Caco-2 (cell line): ENCODE data around the gene SDHB. TPM values are rescaled to one million over a fixed set of nuclear protein-coding genes. Genes with fewer than 3 reads are reported as not detected.

ENCODE experiments used
- BruUV-seq: library from RNA; stranded (reverse); fragments of 400-500 nt; replicated peaks from 2 replicates; lab custom pipeline; 2021; lab: Mats Ljungman, UMichigan
- CTCF ChIA-PET: fragments of 300-600 bp; sonication (Branson Sonifier 250); formaldehyde crosslinking; loops from one replicate; lab custom pipeline; 2022; ENCODE audit warnings: antibody characterized with exemption; lab: Charles Lee
- POLR2A ChIA-PET: fragments of 300-600 bp; sonication (Branson Sonifier 250); formaldehyde crosslinking; loops from one replicate; lab custom pipeline; 2022; ENCODE audit warnings: antibody characterized with exemption; lab: Charles Lee
- DNase-seq, 2 experiments: peaks; one replicate each; pipeline versions ENCODE4 v3.0.0 to v3.0.0-alpha.2; 2020 to 2022
- H3K27me3 ChIP-seq: replicated peaks from 2 replicates; pipeline ENCODE4 v1.6.0; 2011; ENCODE audit warnings: low read length; ENCODE audit not compliant: control insufficient read depth, insufficient read depth
- H3K36me3 ChIP-seq: 2 replicates; pipeline ENCODE4 v1.5.1; 2011; ENCODE audit warnings: low read length; ENCODE audit not compliant: control insufficient read depth, insufficient read depth
- H3K4me1 ChIP-seq: fragments of 250-450 bp; sonication (Bioruptor Pico); 2 replicates; pipeline ENCODE4 v1.5.1; 2020; ENCODE audit warnings: mild to moderate bottlenecking
- H3K4me3 ChIP-seq: 2 replicates; pipeline ENCODE4 v1.5.1; 2011; ENCODE audit warnings: low read depth, mild to moderate bottlenecking, control low read depth, low read length
- H3K9me3 ChIP-seq: fragments of 250-450 bp; sonication (Bioruptor Pico); 2 replicates; pipeline ENCODE4 v1.5.1; 2020; ENCODE audit warnings: mild to moderate bottlenecking, moderate library complexity
- H3K27ac Mint-ChIP-seq: one replicate; pipeline ENCODE4 v1.8.0; 2022; ENCODE audit warnings: mixed read lengths; ENCODE audit not compliant: unreplicated experiment
- H3K27me3 Mint-ChIP-seq: one replicate; pipeline ENCODE4 v1.8.0; 2022; ENCODE audit warnings: mixed read lengths; ENCODE audit not compliant: insufficient read depth, unreplicated experiment
- H3K36me3 Mint-ChIP-seq: one replicate; pipeline ENCODE4 v1.8.0; 2022; ENCODE audit warnings: mild to moderate bottlenecking, mixed read lengths; ENCODE audit not compliant: insufficient read depth, unreplicated experiment
- H3K4me1 Mint-ChIP-seq: one replicate; pipeline ENCODE4 v1.8.0; 2022; ENCODE audit warnings: low read depth, mixed read lengths; ENCODE audit not compliant: unreplicated experiment
- H3K4me3 Mint-ChIP-seq: one replicate; pipeline ENCODE4 v1.8.0; 2022; ENCODE audit warnings: mild to moderate bottlenecking, moderate library complexity, mixed read lengths; ENCODE audit not compliant: unreplicated experiment
- H3K9me3 Mint-ChIP-seq: one replicate; pipeline ENCODE4 v1.8.0; 2022; ENCODE audit warnings: mixed read lengths; ENCODE audit not compliant: unreplicated experiment
- CTCF ChIP-seq, 2 experiments: fragments of 200-600 bp in 1 of 2; IDR thresholded peaks; 1 replicate in 1 of 2; 2 replicates in 1 of 2; pipeline versions ENCODE4 v1.5.1 to v1.8.0; 2011 to 2022; ENCODE audit warnings: antibody characterized with exemption in 1 of 2, control low read depth in 1 of 2, inconsistent platforms in 1 of 2, low read depth in 1 of 2, low read length in 1 of 2, mild to moderate bottlenecking in 1 of 2, moderate library complexity in 1 of 2; ENCODE audit not compliant: insufficient read depth in 1 of 2, severe bottlenecking in 1 of 2, unreplicated experiment in 1 of 2
- intact Hi-C: fragments of 100-400 bp; cut with micrococcal nuclease; formaldehyde crosslinking; loops from one replicate; pipeline ENCODE4 v1.10.0; 2022; ENCODE audit not compliant: unreplicated experiment
- total RNA-seq: library from RNA; stranded (reverse); gene quantifications from 2 replicates; pipeline ENCODE4 v1.2.3, GENCODE V29; 2022

SDHB gene
- total RNA-seq, 1 experiment from 2014 or later = 91.5 TPM

GRCh38 chr1:17061892-17062291 is 8.1 kb upstream of the SDHB start:
- no peak for DNase-seq
- no peaks in the 10 kb centered on the region for H3K27me3 ChIP-seq
- H3K27me3 Mint-ChIP-seq = no peaks in the 10 kb centered on the region
- no peaks in the 10 kb centered on the region for H3K36me3 ChIP-seq
- no peaks in the 10 kb centered on the region for H3K36me3 Mint-ChIP-seq
- H3K4me1 ChIP-seq = no peaks in the 10 kb centered on the region
- no peaks in the 10 kb centered on the region for H3K9me3 Mint-ChIP-seq
- no TSS peak for BruUV-seq
- intact Hi-C loops = no loop called here
- H3K4me3 ChIP-seq = no peak overlapping the region
- no peaks in the 10 kb centered on the region for H3K4me1 Mint-ChIP-seq
- ChIA-PET POLR2A (no interaction called here), CTCF (no interaction called here)
- no peak for TF ChIP-seq CTCF (IDR thresholded peaks at IDR 0.05; ENCODE audit: insufficient read depth in 1 of 2, low read depth in 1 of 2, low read length in 1 of 2, severe bottlenecking in 1 of 2, unreplicated experiment in 1 of 2)
- no peak overlapping the region for H3K4me3 Mint-ChIP-seq
- peaks cover 5% of the 10 kb centered on the region; the same call in 1 of the 2 replicates for H3K9me3 ChIP-seq
- H3K27ac Mint-ChIP-seq = no peak overlapping the region

GRCh38 chr1:17061486-17061885 is 7.7 kb upstream of the SDHB start:
- ChIA-PET CTCF (no interaction called here), POLR2A (no interaction called here)
- BruUV-seq = no TSS peak
- Histone ChIP-seq H3K4me1 (no peaks in the 10 kb centered on the region), H3K9me3 (peaks cover 5% of the 10 kb centered on the region; the same call in 1 of the 2 replicates), H3K27me3 (no peaks in the 10 kb centered on the region), H3K36me3 (no peaks in the 10 kb centered on the region), H3K4me3 (no peak overlapping the region)
- DNase-seq = no peak
- Mint-ChIP-seq H3K36me3 (no peaks in the 10 kb centered on the region), H3K27ac (no peak overlapping the region), H3K4me3 (no peak overlapping the region), H3K27me3 (no peaks in the 10 kb centered on the region), H3K9me3 (no peaks in the 10 kb centered on the region), H3K4me1 (no peaks in the 10 kb centered on the region)
- no peak for TF ChIP-seq CTCF (IDR thresholded peaks at IDR 0.05; ENCODE audit: insufficient read depth in 1 of 2, low read depth in 1 of 2, low read length in 1 of 2, severe bottlenecking in 1 of 2, unreplicated experiment in 1 of 2)
- intact Hi-C loops = no loop called here

GRCh38 chr1:17060306-17060749 is 6.5 kb upstream of the SDHB start:
- H3K27me3 Mint-ChIP-seq = no peaks in the 10 kb centered on the region
- peaks cover 5% of the 10 kb centered on the region; the same call in 1 of the 2 replicates for H3K9me3 ChIP-seq
- intact Hi-C loops = no loop called here
- no peaks in the 10 kb centered on the region for H3K36me3 ChIP-seq
- H3K4me3 Mint-ChIP-seq = no peak overlapping the region
- H3K27ac Mint-ChIP-seq = no peak overlapping the region
- no peak for DNase-seq
- no peaks in the 10 kb centered on the region for H3K4me1 ChIP-seq
- H3K9me3 Mint-ChIP-seq = no peaks in the 10 kb centered on the region
- no peaks in the 10 kb centered on the region for H3K27me3 ChIP-seq
- TF ChIP-seq CTCF (IDR thresholded peaks at IDR 0.05; ENCODE audit: insufficient read depth in 1 of 2, low read depth in 1 of 2, low read length in 1 of 2, severe bottlenecking in 1 of 2, unreplicated experiment in 1 of 2) = no peak
- H3K4me1 Mint-ChIP-seq = no peaks in the 10 kb centered on the region
- CTCF ChIA-PET = no interaction called here
- no TSS peak for BruUV-seq
- H3K36me3 Mint-ChIP-seq = no peaks in the 10 kb centered on the region
- POLR2A ChIA-PET = no interaction called here
- no peak overlapping the region for H3K4me3 ChIP-seq
